Hematopoietic multipotent progenitor cell treated with erythropoietin and hydrocortisone succinate and interleukin-3 and kit ligand, for 8 days (in vitro differentiated cells): ENCODE measurements around the gene BORCS6.

Experiments used
- DNase-seq: peaks from one replicate; pipeline ENCODE4 v3.0.0-alpha.2; 2015

BORCS6 gene

DNA sequence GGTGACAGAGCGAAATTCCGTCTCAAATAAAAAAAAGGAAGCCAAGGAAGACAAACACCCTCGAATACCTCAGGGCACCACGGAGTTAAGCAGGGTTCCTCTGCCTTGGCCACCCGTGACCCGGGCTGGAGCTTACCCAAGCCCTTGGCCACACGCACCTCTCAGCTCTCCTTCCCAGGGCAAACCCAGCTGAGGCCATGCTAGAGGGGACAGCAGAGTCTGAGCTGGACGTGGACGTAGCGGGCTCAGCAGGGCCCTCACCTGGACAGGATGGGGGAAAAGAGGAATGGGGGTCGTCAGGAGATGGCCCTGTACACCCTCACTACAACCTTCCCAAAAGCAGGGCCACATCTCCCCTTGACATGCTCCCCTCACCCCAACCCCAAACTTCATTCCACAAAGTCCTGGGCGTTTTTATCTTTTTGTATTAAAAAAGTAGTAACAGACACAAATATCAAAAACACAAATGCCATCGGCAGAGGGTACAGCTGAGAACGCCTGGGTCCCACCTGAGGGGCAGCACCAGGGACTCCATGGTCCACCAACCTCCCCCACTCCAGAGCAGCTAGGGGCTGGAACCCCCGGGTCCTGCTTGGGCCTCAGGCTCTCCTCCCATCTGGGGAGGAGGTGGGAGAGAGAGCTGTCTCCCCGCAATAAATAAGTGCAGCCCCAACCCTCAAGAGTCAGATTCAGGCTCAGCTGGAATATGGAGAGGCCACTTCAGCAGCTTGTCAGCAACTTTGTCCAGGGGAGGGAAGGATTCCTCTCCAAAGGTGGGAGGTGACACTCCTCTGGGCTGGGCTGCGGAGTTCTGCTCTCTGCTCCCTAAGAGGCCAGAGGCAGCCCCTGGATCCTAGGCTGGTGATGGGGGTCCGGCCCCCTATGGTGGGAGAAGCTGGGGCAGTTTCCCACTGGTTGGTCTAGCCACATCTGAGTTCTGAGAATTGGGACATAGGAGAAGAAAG, 49.6 kb downstream of the BORCS6 start:
- DNase-seq, result no peak

- peak; percentile 99 for DNase-seq
These were observed 51.2 kb downstream of the BORCS6 start for GRCh38 chr17:8138672-8139371.

- DNase-seq, result no peak
These were observed 51.7 kb downstream of the BORCS6 start for GRCh38 chr17:8138374-8138671.
